Endothelial cell of umbilical vein (primary cell): Measurements from ENCODE around the gene MYO1G. TPM values are rescaled to one million over a fixed set of nuclear protein-coding genes. Genes with fewer than 3 reads are reported as not detected.

ENCODE experiments used
- BruUV-seq: library from RNA; stranded (reverse); fragments of 400-500 nt; replicated peaks from 2 replicates; lab custom pipeline; 2021; lab: Mats Ljungman, UMichigan
- CTCF ChIA-PET: fragments of 300-600, 350-600 bp; sonication (Branson Sonifier 250); formaldehyde crosslinking; loops from one replicate; lab custom pipeline; 2021; ENCODE audit warnings: antibody characterized with exemption, inconsistent platforms; lab: Charles Lee
- POLR2A ChIA-PET: fragments of 300-600, 350-600 bp; sonication (Branson Sonifier 250); formaldehyde crosslinking; loops from one replicate; lab custom pipeline; 2021; ENCODE audit warnings: antibody characterized with exemption, inconsistent platforms; lab: Charles Lee
- DNase-seq: peaks from one replicate; pipeline ENCODE4 v3.0.0-alpha.2; 2011; ENCODE audit warnings: low read depth, low spot score
- FAIRE-seq: peaks from 2 replicates; lab custom pipeline; 2011; peaks lifted over from hg19 to GRCh38; lab: Jason Lieb, UNC
- H2AFZ ChIP-seq: 2 replicates; pipeline ENCODE4 v1.6.0; 2012; ENCODE audit warnings: low read depth, low read length, control low read depth, inconsistent platforms
- H3K27ac ChIP-seq: 2 replicates; pipeline ENCODE4 v1.5.1; 2011; ENCODE audit warnings: low read depth, mild to moderate bottlenecking, control low read depth, low read length, moderate library complexity; ENCODE audit not compliant: insufficient read depth
- H3K27me3 ChIP-seq, 2 experiments: 2 replicates each; pipeline versions ENCODE4 v1.6.0 to v1.6.1; 2011; ENCODE audit warnings: low read length in 2 of 2, mixed read lengths in 1 of 2; ENCODE audit not compliant: control insufficient read depth in 2 of 2, insufficient read depth in 2 of 2
- H3K36me3 ChIP-seq, 2 experiments: 2 replicates in 1 of 2; 3 replicates in 1 of 2; pipeline ENCODE4 v1.5.1; 2011; ENCODE audit warnings: low read length in 2 of 2, mild to moderate bottlenecking in 1 of 2, moderate library complexity in 1 of 2; ENCODE audit not compliant: control insufficient read depth in 2 of 2, insufficient read depth in 2 of 2; ENCODE audit errors: extremely low read depth in 1 of 2
- H3K4me1 ChIP-seq: 3 replicates; pipeline ENCODE4 v1.5.1; 2011; ENCODE audit warnings: mild to moderate bottlenecking, low read length; ENCODE audit not compliant: control insufficient read depth, insufficient read depth; ENCODE audit errors: extremely low read depth
- H3K4me2 ChIP-seq: 2 replicates; pipeline ENCODE4 v1.6.1; 2011; ENCODE audit warnings: low read length, control low read depth, mixed read lengths; ENCODE audit not compliant: insufficient read depth
- H3K4me3 ChIP-seq, 3 experiments: fragments of 200-600 bp in 1 of 3; sonication (generic), shearing (Covaris generic) in 1 of 3; replicated peaks in 1 of 3; 2 replicates each; pipeline ENCODE4 v1.5.1; 2011 to 2016; ENCODE audit warnings: control low read depth in 3 of 3, low read length in 3 of 3, mild to moderate bottlenecking in 2 of 3, inconsistent platforms in 1 of 3, low read depth in 1 of 3, moderate library complexity in 1 of 3; ENCODE audit not compliant: insufficient read depth in 1 of 3
- H3K79me2 ChIP-seq: 2 replicates; pipeline ENCODE4 v1.6.0; 2012; ENCODE audit warnings: low read length, inconsistent platforms; ENCODE audit not compliant: control insufficient read depth, insufficient read depth
- H3K9ac ChIP-seq: replicated peaks from 2 replicates; pipeline ENCODE3; 2011; ENCODE audit warnings: low read length, control low read depth; ENCODE audit not compliant: insufficient read depth; ENCODE audit errors: extremely low read depth
- H3K9me1 ChIP-seq: replicated peaks from 3 replicates; pipeline ENCODE4 v1.6.0; 2011; ENCODE audit warnings: mild to moderate bottlenecking, low read length; ENCODE audit not compliant: control insufficient read depth, insufficient read depth; ENCODE audit errors: extremely low read depth
- H3K9me3 ChIP-seq: replicated peaks from 2 replicates; pipeline ENCODE4 v1.5.1; 2012; ENCODE audit warnings: low read length, inconsistent platforms; ENCODE audit not compliant: control insufficient read depth, insufficient read depth
- H4K20me1 ChIP-seq: replicated peaks from 2 replicates; pipeline ENCODE3; 2011; ENCODE audit warnings: mild to moderate bottlenecking, low read length; ENCODE audit not compliant: control insufficient read depth, insufficient read depth; ENCODE audit errors: extremely low read depth
- EZH2 ChIP-seq: IDR thresholded peaks from 2 replicates; pipeline ENCODE4 v1.6.1; 2012; ENCODE audit warnings: borderline replicate concordance, low read depth, mild to moderate bottlenecking, moderate library complexity, low read length, inconsistent platforms; ENCODE audit not compliant: severe bottlenecking
- GATA2 ChIP-seq: IDR thresholded peaks from 2 replicates; pipeline ENCODE4 v1.7.0; 2011; ENCODE audit warnings: low read depth, mild to moderate bottlenecking, moderate library complexity, mixed read lengths, low read length; ENCODE audit not compliant: insufficient read length, insufficient read depth
- MAX ChIP-seq: IDR thresholded peaks from 2 replicates; pipeline ENCODE4 v1.6.1; 2011; ENCODE audit not compliant: insufficient read depth, insufficient read length
- POLR2A ChIP-seq: IDR thresholded peaks from 2 replicates; pipeline ENCODE4 v1.6.1; 2012; ENCODE audit warnings: low read depth, mild to moderate bottlenecking, control low read depth, low read length
- dilution Hi-C: fragments of 300-500 bp; cut with MboI; formaldehyde crosslinking; loops from one replicate; pipeline ENCODE4 v1.15.0; 2019; ENCODE audit warnings: low sequenced_read_pairs; ENCODE audit not compliant: extremely low pct_ligation_motif_present
- intact Hi-C: fragments of 100-400 bp; cut with micrococcal nuclease; formaldehyde crosslinking; loops from one replicate; pipeline ENCODE4 v1.10.0; 2022
- polyA plus RNA-seq, 4 experiments: library from polyadenylated mRNA; depleted of rRNA in 3 of 4; stranded (reverse) in 3 of 4; unstranded in 1 of 4; fragments of >200 nt; gene quantifications; 2 replicates each; pipeline versions ENCODE4 v1.2.1 to v1.2.3, GENCODE V29; 2011 to 2012; ENCODE audit warnings: missing spikeins in 1 of 4
- total RNA-seq: library from RNA; stranded (reverse); gene quantifications from 2 replicates; pipeline ENCODE4 v1.2.3, GENCODE V29; 2021

MYO1G gene
- total and polyA plus RNA-seq, 2 donors (not counting 3 experiments of a cell fraction or from before 2014, with no cell fraction given) = 0.11 TPM; not detected in 1

GRCh38 chr7:45000093-45001032, 21.5 kb upstream of the MYO1G start, which contains the start of gene CCM2:
TSS of gene CCM2 (plus strand) at chr7:45000201. CDS start at chr7:45000334, 133 bp downstream.
- intact Hi-C loops = loop anchor here (1.0 to 5.0 kb wide), 3 partner anchors 42 to 152 kb away; partner anchors contain the start of genes H2AZ2 and TBRG4
- dilution Hi-C loops = no loop called here
- H3K9ac ChIP-seq = peak within 1 kb of the TSS; percentile 96
- H3K27ac ChIP-seq = peak within 1 kb of the TSS; percentile 79
- peak within 1 kb of the TSS; percentile 57 to 97 (median 96) for H3K4me3 ChIP-seq
- FAIRE-seq (peak; percentile 52), DNase-seq (peak; percentile 49)
- no TSS peak for BruUV-seq
- no peaks in the 10 kb centered on the region for H3K27me3 ChIP-seq
- TF ChIP-seq MAX (no peak), GATA2 (no peak), EZH2 (no peak), POLR2A (peak; percentile 25)
- no peaks in the 10 kb centered on the region for H4K20me1 ChIP-seq
- peaks cover 36% of the 10 kb centered on the region for H3K79me2 ChIP-seq
- no peaks in the 10 kb centered on the region for H3K36me3 ChIP-seq
- peaks cover 22% of the 10 kb centered on the region for H3K4me1 ChIP-seq
- peak within 1 kb of the TSS; percentile 96 for H3K4me2 ChIP-seq
- H2AFZ ChIP-seq = peak within 1 kb of the TSS; percentile 99
- POLR2A ChIA-PET = interaction anchor here (0.7 to 2.2 kb wide), 7 partner anchors 9 to 119 kb away, joined by 3 to 14 read pairs (median 3); partner anchors contain the start of gene PURB
- no peaks in the 10 kb centered on the region for H3K9me3 ChIP-seq
- CTCF ChIA-PET = interaction anchor here (0.6 to 9.8 kb wide), 18 partner anchors 10 to 136 kb away, joined by 3 to 127 read pairs (median 6); partner anchors contain the start of genes PURB and TBRG4
- H3K9me1 ChIP-seq = no peaks in the 10 kb centered on the region
